Duodenal mucosa (tissue), 2 donors: ENCODE data around the gene CDCA4.
A peak's percentile ranks its signal among the peaks of the same experiment; 100 is the strongest.

Experiments
- H3K27ac ChIP-seq: one replicate; pipeline ENCODE4 v1.7.0; 2013; ENCODE audit warnings: low read depth, low read length
- H3K27me3 ChIP-seq, 2 donors: one replicate each; pipeline ENCODE4 v1.7.0; 2013; ENCODE audit warnings: low read length in 2 of 2, control low read depth in 1 of 2; ENCODE audit not compliant: insufficient read depth in 2 of 2, control insufficient read depth in 1 of 2
- H3K36me3 ChIP-seq, 2 donors: one replicate each; pipeline ENCODE4 v1.7.0; 2013; ENCODE audit warnings: low read length in 2 of 2, control low read depth in 1 of 2; ENCODE audit not compliant: insufficient read depth in 2 of 2, control insufficient read depth in 1 of 2
- H3K4me1 ChIP-seq, 2 donors: one replicate each; pipeline ENCODE4 v1.7.0; 2013; ENCODE audit warnings: low read length in 2 of 2, control low read depth in 1 of 2; ENCODE audit not compliant: insufficient read depth in 2 of 2, control insufficient read depth in 1 of 2
- H3K4me3 ChIP-seq, 2 donors: one replicate each; pipeline ENCODE4 v1.7.0; 2013; ENCODE audit warnings: low read length in 2 of 2, low read depth in 1 of 2
- H3K9ac ChIP-seq, 2 donors: one replicate each; pipeline ENCODE4 v1.7.0; 2013; ENCODE audit warnings: low read length in 2 of 2, low read depth in 1 of 2
- H3K9me3 ChIP-seq, 2 donors: one replicate each; pipeline ENCODE4 v1.7.0; 2013; ENCODE audit warnings: low read length in 2 of 2, control low read depth in 1 of 2; ENCODE audit not compliant: control insufficient read depth in 1 of 2

The CDCA4 gene

GRCh38 chr14:105026033-105026785, 5.3 kb upstream of the CDCA4 start:
- H3K4me3 ChIP-seq, result no peak overlapping the region
- peaks cover 0 to 11% of the 10 kb centered on the region in 2 donors for H3K4me1 ChIP-seq
- H3K9me3 ChIP-seq, result no peaks in the 10 kb centered on the region
- no peak overlapping the region for H3K27ac ChIP-seq
- H3K9ac ChIP-seq, result no peak overlapping the region
- no peaks in the 10 kb centered on the region for H3K27me3 ChIP-seq
- no peaks in the 10 kb centered on the region for H3K36me3 ChIP-seq

- H3K4me3 ChIP-seq, result no peak overlapping the region
- no peak overlapping the region for H3K27ac ChIP-seq
- no peak overlapping the region for H3K9ac ChIP-seq
- H3K9me3 ChIP-seq, result no peaks in the 10 kb centered on the region
- peaks cover 0 to 11% of the 10 kb centered on the region in 2 donors for H3K4me1 ChIP-seq
- no peaks in the 10 kb centered on the region for H3K36me3 ChIP-seq
- no peaks in the 10 kb centered on the region for H3K27me3 ChIP-seq
Measured at GRCh38 chr14:105025429-105025828, 4.5 kb upstream of the CDCA4 start.

- Histone ChIP-seq H3K9ac (no peak overlapping the region), H3K27ac (no peak overlapping the region), H3K4me1 (peaks cover 12 to 25% of the 10 kb centered on the region in 2 donors), H3K36me3 (no peaks in the 10 kb centered on the region), H3K27me3 (no peaks in the 10 kb centered on the region), H3K9me3 (no peaks in the 10 kb centered on the region), H3K4me3 (no peak overlapping the region)
Measured at GRCh38 chr14:105023791-105024480, 3.1 kb upstream of the CDCA4 start.

- H3K27me3 ChIP-seq, result no peaks in the 10 kb centered on the region
- no peak overlapping the region for H3K4me3 ChIP-seq
- no peak overlapping the region for H3K9ac ChIP-seq
- H3K9me3 ChIP-seq, result no peaks in the 10 kb centered on the region
- no peaks in the 10 kb centered on the region for H3K36me3 ChIP-seq
- peaks cover 13 to 30% of the 10 kb centered on the region in 2 donors for H3K4me1 ChIP-seq
- H3K27ac ChIP-seq, result no peak overlapping the region
Measured at GRCh38 chr14:105023144-105023543, 2.3 kb upstream of the CDCA4 start.

GRCh38 chr14:105022276-105022670, 1.4 kb upstream of the CDCA4 start:
- Histone ChIP-seq H3K27ac (no peak overlapping the region), H3K4me3 (peak overlapping the region in 1 of 2 donors; percentile 88), H3K4me1 (peaks cover 13 to 30% of the 10 kb centered on the region in 2 donors), H3K9ac (peak overlapping the region in 1 of 2 donors; percentile 83), H3K9me3 (no peaks in the 10 kb centered on the region), H3K36me3 (no peaks in the 10 kb centered on the region), H3K27me3 (no peaks in the 10 kb centered on the region)

GRCh38 chr14:105021656-105022275, 883 bp upstream of the CDCA4 start:
- Histone ChIP-seq H3K36me3 (no peaks in the 10 kb centered on the region), H3K9me3 (no peaks in the 10 kb centered on the region), H3K4me1 (peaks cover 13 to 31% of the 10 kb centered on the region in 2 donors), H3K27me3 (no peaks in the 10 kb centered on the region), H3K4me3 (peak overlapping the region; percentile 75 to 88), H3K9ac (peak overlapping the region; percentile 67 to 83), H3K27ac (peak overlapping the region; percentile 75)

- no peaks in the 10 kb centered on the region for H3K36me3 ChIP-seq
- H3K27me3 ChIP-seq, result no peaks in the 10 kb centered on the region
- H3K4me1 ChIP-seq, result peaks cover 13 to 36% of the 10 kb centered on the region in 2 donors
- peak overlapping the region; percentile 71 to 74 for H3K4me3 ChIP-seq
- no peaks in the 10 kb centered on the region for H3K9me3 ChIP-seq
- H3K27ac ChIP-seq, result peak overlapping the region; percentile 67
- peak overlapping the region; percentile 58 to 70 for H3K9ac ChIP-seq
Measured at GRCh38 chr14:105019861-105020814, 745 bp downstream of the CDCA4 start.

- Histone ChIP-seq H3K9me3 (no peaks in the 10 kb centered on the region), H3K9ac (no peak overlapping the region), H3K4me1 (peaks cover 13 to 36% of the 10 kb centered on the region in 2 donors), H3K27me3 (no peaks in the 10 kb centered on the region), H3K27ac (no peak overlapping the region), H3K4me3 (no peak overlapping the region), H3K36me3 (no peaks in the 10 kb centered on the region)
Measured at GRCh38 chr14:105018414-105018813, 2.5 kb downstream of the CDCA4 start.

- peaks cover 13 to 25% of the 10 kb centered on the region in 2 donors for H3K4me1 ChIP-seq
- no peak overlapping the region for H3K9ac ChIP-seq
- H3K27ac ChIP-seq, result no peak overlapping the region
- H3K4me3 ChIP-seq, result no peak overlapping the region
- no peaks in the 10 kb centered on the region for H3K9me3 ChIP-seq
- no peaks in the 10 kb centered on the region for H3K27me3 ChIP-seq
- H3K36me3 ChIP-seq, result peaks cover 2 to 11% of the 10 kb centered on the region in 2 donors
Measured at GRCh38 chr14:105015905-105016304, 5.0 kb downstream of the CDCA4 start.
